ENCODE data around the gene SPINK6. TPM values are rescaled to one million over a fixed set of nuclear protein-coding genes. Genes with fewer than 3 reads are reported as not detected.

SPINK6 gene
- total RNA-seq, 1 donor from 2014 or later: not detected

DNA sequence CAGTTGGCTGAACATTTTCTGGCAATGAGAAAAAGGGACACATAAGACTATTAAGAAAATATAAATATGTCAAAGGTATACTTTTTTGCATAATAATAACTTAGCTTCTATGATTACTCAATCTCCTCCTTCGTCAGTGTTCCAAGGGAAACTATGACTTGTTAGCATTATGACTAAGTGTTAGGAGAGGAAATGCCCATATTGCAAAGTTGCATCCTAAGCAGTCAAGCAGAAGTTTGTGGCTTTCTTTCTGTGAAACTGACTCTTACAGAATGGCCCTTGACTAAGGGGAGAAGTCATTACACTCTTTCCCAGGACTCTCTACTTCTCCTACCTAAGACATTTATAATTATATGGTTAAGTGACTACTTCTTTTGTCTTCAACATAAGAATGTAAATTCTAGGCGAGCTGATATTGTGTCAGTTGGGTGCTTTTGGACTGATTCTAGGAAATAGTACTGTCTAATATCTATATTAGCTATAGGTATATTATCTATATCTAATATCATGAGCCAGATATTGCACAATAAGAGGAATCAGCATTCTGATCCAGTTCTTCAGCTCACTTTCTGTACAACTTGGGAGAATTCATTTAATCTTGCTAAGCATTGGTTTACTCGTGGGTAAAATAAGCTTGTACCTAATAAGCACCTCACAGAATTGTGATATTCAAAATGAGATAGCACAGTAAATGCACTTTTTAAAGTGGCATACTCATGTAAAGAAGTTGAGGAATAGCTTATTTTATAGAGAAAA lies 16.4 kb upstream of the SPINK6 start:
- Histone ChIP-seq H3K36me3 (no peaks in the 10 kb centered on the region), H3K9me3 (no peaks in the 10 kb centered on the region), H3K27ac (no peak overlapping the region), H3K4me1 (no peaks in the 10 kb centered on the region), H3K27me3 (no peaks in the 10 kb centered on the region), H3K4me3 (no peak overlapping the region)
- intact Hi-C loops (cut with DNase I): no loop called here
- DNase-seq (ENCODE audit: extremely low spot score in 2 of 2): no peak
- TF ChIP-seq POLR2A (IDR thresholded peaks at IDR 0.05) (no peak), POLR2AphosphoS5 (IDR thresholded peaks at IDR 0.05; ENCODE audit: insufficient read depth in 1 of 2, low read depth in 1 of 2) (peak in 1 of 2 donors; percentile 66), CTCF (IDR thresholded peaks at IDR 0.05) (no peak)

- DNase-seq (ENCODE audit: extremely low spot score in 2 of 2): no peak
- intact Hi-C loops (cut with DNase I): no loop called here
- Histone ChIP-seq H3K27me3 (no peaks in the 10 kb centered on the region), H3K4me3 (no peak overlapping the region), H3K9me3 (no peaks in the 10 kb centered on the region), H3K27ac (no peak overlapping the region), H3K4me1 (peaks cover 14% of the 10 kb centered on the region), H3K36me3 (no peaks in the 10 kb centered on the region)
- TF ChIP-seq CTCF (IDR thresholded peaks at IDR 0.05) (no peak), POLR2AphosphoS5 (IDR thresholded peaks at IDR 0.05; ENCODE audit: insufficient read depth in 1 of 2, low read depth in 1 of 2) (no peak), POLR2A (IDR thresholded peaks at IDR 0.05) (no peak)
Measured at GRCh38 chr5:148191010-148191409, 11.8 kb upstream of the SPINK6 start.

DNA sequence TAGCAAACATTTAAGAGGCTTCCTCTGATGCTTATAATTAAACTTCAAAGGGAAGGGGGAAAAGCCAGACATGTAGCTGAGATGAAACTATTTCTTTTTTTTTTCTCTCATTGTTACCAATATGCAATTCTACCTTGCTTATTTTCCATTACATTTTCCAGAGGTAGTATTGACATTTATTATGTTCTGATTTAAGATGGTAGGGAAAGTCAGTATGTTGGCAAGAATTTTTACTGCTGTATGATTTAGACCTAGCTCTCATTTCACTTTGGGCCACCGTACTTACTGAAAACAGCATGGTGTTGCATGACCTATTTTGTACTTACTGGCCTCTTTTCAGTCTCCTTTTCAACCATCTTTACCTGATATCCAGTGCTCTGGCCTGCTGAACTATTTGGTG lies 9.6 kb upstream of the SPINK6 start:
- DNase-seq (ENCODE audit: extremely low spot score in 2 of 2): no peak
- no peak overlapping the region for H3K27ac ChIP-seq
- no peak overlapping the region for H3K4me3 ChIP-seq
- no peaks in the 10 kb centered on the region for H3K36me3 ChIP-seq
- no peaks in the 10 kb centered on the region for H3K27me3 ChIP-seq
- intact Hi-C loops (cut with DNase I): no loop called here
- H3K9me3 ChIP-seq: no peaks in the 10 kb centered on the region
- peaks cover 14% of the 10 kb centered on the region for H3K4me1 ChIP-seq
- TF ChIP-seq POLR2AphosphoS5 (IDR thresholded peaks at IDR 0.05; ENCODE audit: insufficient read depth in 1 of 2, low read depth in 1 of 2) (no peak), CTCF (IDR thresholded peaks at IDR 0.05) (no peak), POLR2A (IDR thresholded peaks at IDR 0.05) (no peak)

- no peak for TF ChIP-seq POLR2A (IDR thresholded peaks at IDR 0.05)
- Histone ChIP-seq H3K9me3 (no peaks in the 10 kb centered on the region), H3K27ac (no peak overlapping the region), H3K4me3 (no peak overlapping the region), H3K36me3 (no peaks in the 10 kb centered on the region), H3K4me1 (peaks cover 5% of the 10 kb centered on the region), H3K27me3 (no peaks in the 10 kb centered on the region)
- intact Hi-C loops (cut with DNase I): no loop called here
- DNase-seq (ENCODE audit: extremely low spot score in 2 of 2): no peak
Measured at GRCh38 chr5:148201151-148201550, 1.7 kb upstream of the SPINK6 start.

- Histone ChIP-seq H3K4me1 (peaks cover 17% of the 10 kb centered on the region), H3K4me3 (no peak overlapping the region), H3K27ac (no peak overlapping the region), H3K27me3 (no peaks in the 10 kb centered on the region), H3K9me3 (no peaks in the 10 kb centered on the region), H3K36me3 (no peaks in the 10 kb centered on the region)
- intact Hi-C loops (cut with DNase I): no loop called here
- no peak for DNase-seq (ENCODE audit: extremely low spot score in 2 of 2)
- TF ChIP-seq CTCF (IDR thresholded peaks at IDR 0.05): no peak
- no peak for TF ChIP-seq POLR2A (IDR thresholded peaks at IDR 0.05)
- no peak for TF ChIP-seq POLR2AphosphoS5 (IDR thresholded peaks at IDR 0.05; ENCODE audit: insufficient read depth in 1 of 2, low read depth in 1 of 2)
Measured at GRCh38 chr5:148205044-148205806, 2.4 kb downstream of the SPINK6 start.

Data from vagina (tissue), 2 donors.